GM19467 (cell line): ENCODE measurements around the gene NF1.

Experiments
- ATAC-seq: cut with Tn5 transposase; IDR thresholded peaks from one replicate; pipeline ENCODE4 v1.9.1; 2021; ENCODE audit warnings: mild to moderate bottlenecking, moderate library complexity; ENCODE audit not compliant: unreplicated experiment

Gene NF1

DNA sequence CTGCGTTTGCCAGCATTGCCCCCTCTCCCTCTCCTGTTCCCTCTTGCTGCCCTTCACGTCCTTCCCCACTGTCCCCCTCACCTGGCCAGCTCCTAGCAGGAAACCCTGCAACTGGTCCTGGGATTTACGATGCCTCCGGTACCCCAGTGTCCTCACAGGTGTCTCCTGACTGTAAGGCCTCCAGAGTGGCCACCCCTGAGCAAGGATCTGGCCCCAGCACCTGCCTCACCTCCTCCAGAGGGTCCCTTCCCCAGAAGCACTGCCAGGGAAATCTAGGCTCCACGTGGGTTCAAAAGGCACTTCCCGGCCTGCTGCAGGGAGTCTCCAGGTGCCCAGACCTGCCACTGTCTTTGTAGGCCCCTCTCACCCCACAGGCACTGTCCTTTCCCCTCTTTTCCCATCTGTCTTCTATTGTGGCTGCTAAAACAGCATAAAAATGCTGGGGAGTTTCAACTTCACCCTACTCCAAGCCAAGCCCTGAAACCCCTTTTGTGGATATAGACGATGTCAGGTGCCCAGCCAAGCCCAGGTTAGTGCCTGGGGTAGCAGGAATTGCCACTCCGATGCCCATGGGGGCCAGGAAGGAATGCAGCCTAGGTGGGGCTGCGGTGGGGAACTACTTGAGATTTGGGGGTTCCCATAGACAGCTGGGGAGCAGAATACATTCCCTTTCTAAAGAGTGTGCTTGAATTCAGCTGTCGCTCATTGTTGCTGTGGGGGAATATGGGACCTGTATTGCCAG lies 322.4 kb downstream of the NF1 start:
- ATAC-seq = no peak

DNA sequence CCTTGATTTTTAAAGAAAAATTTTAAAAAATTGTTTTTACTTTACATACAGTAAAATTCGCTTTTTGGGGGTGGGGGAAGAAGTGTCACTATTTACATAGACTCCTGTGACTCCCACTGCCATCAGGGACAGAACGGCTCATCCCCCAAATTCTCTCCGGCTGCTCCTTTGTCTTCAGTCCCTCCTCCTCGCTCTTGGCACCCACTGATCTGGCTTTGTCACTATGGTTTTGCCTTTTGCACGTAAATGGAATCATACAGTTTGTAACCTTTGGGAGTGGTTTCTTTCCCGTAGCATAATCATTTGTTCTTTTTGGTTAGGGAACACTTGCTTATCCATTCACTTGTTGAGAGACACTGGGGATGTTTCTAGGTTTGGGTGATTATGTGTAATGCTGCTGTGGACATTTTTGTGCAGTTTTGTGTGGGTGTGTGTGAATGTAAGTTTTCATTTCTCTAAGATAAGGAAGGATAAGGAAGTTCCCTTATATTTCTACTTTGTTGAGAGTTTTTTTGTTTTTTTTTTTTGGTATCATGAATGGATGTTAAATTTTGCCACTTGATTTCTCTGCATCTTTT lies 324.1 kb downstream of the NF1 start:
- no peak for ATAC-seq

DNA sequence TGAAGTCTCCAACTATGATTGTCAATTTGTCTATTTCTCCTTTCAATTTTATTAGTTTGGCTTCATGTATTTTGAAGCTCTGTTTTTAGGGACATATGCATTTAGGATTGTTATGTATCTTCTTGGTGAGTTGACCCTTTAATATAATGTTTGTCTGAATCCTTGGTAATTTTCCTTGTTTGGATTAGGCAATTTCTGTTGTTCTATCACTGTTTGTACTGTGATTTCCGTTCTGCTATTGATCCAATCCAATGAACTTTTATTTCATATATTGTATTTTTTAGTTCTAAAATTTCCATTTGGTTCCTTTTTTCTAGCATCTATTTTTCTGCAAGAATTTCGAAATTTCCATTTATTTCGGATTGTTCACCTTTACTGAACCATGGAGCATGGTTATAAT lies 327.7 kb downstream of the NF1 start:
- no peak for ATAC-seq

DNA sequence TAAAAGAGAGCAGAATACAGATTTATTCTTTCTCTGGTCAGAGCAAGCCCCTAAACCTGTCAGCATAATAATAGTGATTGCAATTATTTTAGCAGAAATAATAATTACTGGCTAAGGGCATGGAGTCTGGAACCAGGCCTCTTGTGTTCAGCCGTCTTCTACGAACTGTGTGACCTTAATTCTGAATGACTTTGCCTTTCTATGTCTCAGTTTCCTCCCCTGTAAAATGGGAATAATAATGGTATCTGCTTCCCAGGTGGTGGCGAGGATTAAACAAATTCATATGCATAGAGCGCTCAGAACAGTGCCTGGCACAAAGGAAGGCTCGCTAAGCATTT lies 330.1 kb downstream of the NF1 start:
- ATAC-seq = no peak

DNA sequence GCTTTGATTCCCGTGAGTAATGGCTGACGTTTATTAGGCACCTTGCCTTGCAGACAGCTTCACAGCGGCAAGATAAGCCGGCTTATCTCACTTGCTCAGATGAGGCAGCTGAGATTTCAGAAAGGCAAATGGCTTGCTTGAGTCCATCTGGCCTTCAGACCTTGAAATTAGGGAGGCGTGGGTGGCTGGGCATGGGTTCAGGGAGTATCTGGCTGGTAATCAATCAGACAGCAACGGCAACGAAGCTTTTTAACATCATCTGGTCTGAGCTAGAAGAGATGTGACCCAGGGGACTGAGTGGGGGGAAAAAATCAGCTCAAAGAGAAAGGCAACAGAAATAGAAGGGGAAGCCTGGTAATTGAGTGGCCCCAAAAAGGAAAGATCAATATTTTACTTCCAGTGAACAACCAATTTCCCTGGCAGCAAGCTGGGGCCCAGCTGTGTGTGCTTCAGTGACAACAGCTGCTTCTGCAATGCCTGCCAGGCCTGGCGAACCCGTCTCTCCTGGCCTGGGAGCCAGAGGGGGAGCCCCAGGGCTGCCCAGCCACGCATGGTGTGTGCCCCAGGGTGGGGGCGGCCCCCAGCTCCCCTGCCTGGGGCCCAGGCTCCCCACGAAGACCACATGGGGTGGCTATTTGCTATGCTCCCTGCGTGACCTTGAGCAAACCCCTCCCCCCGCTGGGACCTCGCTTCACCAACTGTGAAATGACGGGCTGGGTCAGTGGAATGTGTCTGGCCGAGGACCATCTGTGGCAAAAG lies 330.7 kb downstream of the NF1 start:
- no peak for ATAC-seq
